ENCODE data around the gene EIPR1. TPM values are rescaled to one million over a fixed set of nuclear protein-coding genes. Genes with fewer than 3 reads are reported as not detected.

EIPR1 gene
- polyA plus RNA-seq, 1 experiment, result 49.2 TPM

GRCh38 chr2:3217646-3218045 lies 160.0 kb downstream of the EIPR1 start:
- TF ChIP-seq CTCF (IDR thresholded peaks at IDR 0.05; ENCODE audit: insufficient read depth, low read depth, low read length), result no peak
- Histone ChIP-seq H3K36me3 (ENCODE audit: control insufficient read depth, insufficient read depth, low read length) (no peaks in the 10 kb centered on the region), H3K4me3 (ENCODE audit: low read depth, low read length) (no peak overlapping the region), H3K27me3 (ENCODE audit: control insufficient read depth, insufficient read depth, low read length) (no peaks in the 10 kb centered on the region)
- no peak for DNase-seq (ENCODE audit: low read depth)
- ChIA-PET POLR2A (no interaction called here), CTCF (interaction anchor here (1.1 kb wide), 1 partner anchor 49 kb away, joined by 3 read pairs; no protein-coding TSS in a partner anchor)

GRCh38 chr2:3216841-3217495 lies 160.7 kb downstream of the EIPR1 start:
- Histone ChIP-seq H3K4me3 (ENCODE audit: low read depth, low read length) (no peak overlapping the region), H3K27me3 (ENCODE audit: control insufficient read depth, insufficient read depth, low read length) (no peaks in the 10 kb centered on the region), H3K36me3 (ENCODE audit: control insufficient read depth, insufficient read depth, low read length) (no peaks in the 10 kb centered on the region)
- no peak for DNase-seq (ENCODE audit: low read depth)
- CTCF ChIA-PET, result interaction anchor here (0.7 to 1.1 kb wide), 2 partner anchors 49 to 147 kb away, joined by 3 read pairs; no protein-coding TSS in a partner anchor
- POLR2A ChIA-PET, result no interaction called here
- no peak for TF ChIP-seq CTCF (IDR thresholded peaks at IDR 0.05; ENCODE audit: insufficient read depth, low read depth, low read length)

- H3K27me3 ChIP-seq (ENCODE audit: control insufficient read depth, insufficient read depth, low read length), result no peaks in the 10 kb centered on the region
- no peak for TF ChIP-seq CTCF (IDR thresholded peaks at IDR 0.05; ENCODE audit: insufficient read depth, low read depth, low read length)
- no peaks in the 10 kb centered on the region for H3K36me3 ChIP-seq (ENCODE audit: control insufficient read depth, insufficient read depth, low read length)
- no peak overlapping the region for H3K4me3 ChIP-seq (ENCODE audit: low read depth, low read length)
- no peak for DNase-seq (ENCODE audit: low read depth)
- ChIA-PET POLR2A (no interaction called here), CTCF (no interaction called here)
Measured at GRCh38 chr2:3214806-3215404, 162.7 kb downstream of the EIPR1 start.

GRCh38 chr2:3214065-3214464 lies 163.6 kb downstream of the EIPR1 start:
- ChIA-PET CTCF (no interaction called here), POLR2A (no interaction called here)

GRCh38 chr2:3212984-3213383 lies 164.6 kb downstream of the EIPR1 start:
- Histone ChIP-seq H3K27me3 (ENCODE audit: control insufficient read depth, insufficient read depth, low read length) (no peaks in the 10 kb centered on the region), H3K4me3 (ENCODE audit: low read depth, low read length) (no peak overlapping the region), H3K36me3 (ENCODE audit: control insufficient read depth, insufficient read depth, low read length) (no peaks in the 10 kb centered on the region)
- DNase-seq (ENCODE audit: low read depth), result no peak
- TF ChIP-seq CTCF (IDR thresholded peaks at IDR 0.05; ENCODE audit: insufficient read depth, low read depth, low read length), result no peak
- POLR2A ChIA-PET, result no interaction called here
- CTCF ChIA-PET, result no interaction called here

More at GRCh38 chr2:3214065-3214464, 163.6 kb downstream of the EIPR1 start:
- no peak for DNase-seq (ENCODE audit: low read depth)
- no peak overlapping the region for H3K4me3 ChIP-seq (ENCODE audit: low read depth, low read length)
- no peaks in the 10 kb centered on the region for H3K36me3 ChIP-seq (ENCODE audit: control insufficient read depth, insufficient read depth, low read length)
- TF ChIP-seq CTCF (IDR thresholded peaks at IDR 0.05; ENCODE audit: insufficient read depth, low read depth, low read length), result no peak
- no peaks in the 10 kb centered on the region for H3K27me3 ChIP-seq (ENCODE audit: control insufficient read depth, insufficient read depth, low read length)
